ENCODE results near the gene CEMIP. TPM values are rescaled to one million over a fixed set of nuclear protein-coding genes. Genes with fewer than 3 reads are reported as not detected.

CEMIP gene
- total RNA-seq, 6 experiments from 2014 or later, result 5.8 to 53.2 (median 48.3) TPM

- Mint-ChIP-seq H3K9me3 (no peaks in the 10 kb centered on the region), H3K36me3 (ENCODE audit: low read depth) (peaks cover 22% of the 10 kb centered on the region), H3K4me3 (no peak overlapping the region), H3K27me3 (ENCODE audit: insufficient read depth) (peaks cover 6% of the 10 kb centered on the region), H3K27ac (no peak overlapping the region), H3K4me1 (ENCODE audit: low read depth) (peaks cover 3% of the 10 kb centered on the region)
- no peak for TF ChIP-seq CTCF (IDR thresholded peaks at IDR 0.05)
- no peak for DNase-seq
Observed at GRCh38 chr15:80940331-80940730, 161.2 kb downstream of the CEMIP start.

GRCh38 chr15:80940851-80941250 is 161.7 kb downstream of the CEMIP start:
- Mint-ChIP-seq H3K4me3 (no peak overlapping the region), H3K4me1 (ENCODE audit: low read depth) (no peaks in the 10 kb centered on the region), H3K27ac (no peak overlapping the region), H3K27me3 (ENCODE audit: insufficient read depth) (peaks cover 9% of the 10 kb centered on the region), H3K36me3 (ENCODE audit: low read depth) (peaks cover 23% of the 10 kb centered on the region), H3K9me3 (no peaks in the 10 kb centered on the region)
- DNase-seq, result no peak
- no peak for TF ChIP-seq CTCF (IDR thresholded peaks at IDR 0.05)

- Mint-ChIP-seq H3K4me1 (ENCODE audit: low read depth) (no peaks in the 10 kb centered on the region), H3K9me3 (no peaks in the 10 kb centered on the region), H3K4me3 (no peak overlapping the region), H3K27ac (no peak overlapping the region), H3K36me3 (ENCODE audit: low read depth) (peaks cover 24% of the 10 kb centered on the region), H3K27me3 (ENCODE audit: insufficient read depth) (peaks cover 7% of the 10 kb centered on the region)
- DNase-seq, result no peak
- no peak for TF ChIP-seq CTCF (IDR thresholded peaks at IDR 0.05)
Observed at GRCh38 chr15:80942266-80942665, 163.1 kb downstream of the CEMIP start.

- TF ChIP-seq CTCF (IDR thresholded peaks at IDR 0.05), result no peak
- Mint-ChIP-seq H3K4me1 (ENCODE audit: low read depth) (no peaks in the 10 kb centered on the region), H3K4me3 (no peak overlapping the region), H3K9me3 (no peaks in the 10 kb centered on the region), H3K36me3 (ENCODE audit: low read depth) (peaks cover 22% of the 10 kb centered on the region), H3K27ac (no peak overlapping the region), H3K27me3 (ENCODE audit: insufficient read depth) (peaks cover 7% of the 10 kb centered on the region)
- DNase-seq, result no peak
Observed at GRCh38 chr15:80942746-80943565, 163.8 kb downstream of the CEMIP start.

GRCh38 chr15:80944818-80945217 is 165.6 kb downstream of the CEMIP start:
- no peaks in the 10 kb centered on the region for H3K9me3 Mint-ChIP-seq

More at GRCh38 chr15:80944818-80945217, 165.6 kb downstream of the CEMIP start:
- Mint-ChIP-seq H3K4me3 (no peak overlapping the region), H3K27me3 (ENCODE audit: insufficient read depth) (peaks cover 7% of the 10 kb centered on the region), H3K36me3 (ENCODE audit: low read depth) (peaks cover 32% of the 10 kb centered on the region), H3K27ac (no peak overlapping the region), H3K4me1 (ENCODE audit: low read depth) (no peaks in the 10 kb centered on the region)
- no peak for DNase-seq
- TF ChIP-seq CTCF (IDR thresholded peaks at IDR 0.05), result no peak

Data from HFFc6 (cell line).